ENCODE measurements around the gene SPATA45. TPM values are rescaled to one million over a fixed set of nuclear protein-coding genes. Genes with fewer than 3 reads are reported as not detected.

The SPATA45 gene
- total RNA-seq (not detected), polyA plus RNA-seq (under 1 TPM in 1 of 4 donors, not detected in 3; 0.70 TPM)

DNA sequence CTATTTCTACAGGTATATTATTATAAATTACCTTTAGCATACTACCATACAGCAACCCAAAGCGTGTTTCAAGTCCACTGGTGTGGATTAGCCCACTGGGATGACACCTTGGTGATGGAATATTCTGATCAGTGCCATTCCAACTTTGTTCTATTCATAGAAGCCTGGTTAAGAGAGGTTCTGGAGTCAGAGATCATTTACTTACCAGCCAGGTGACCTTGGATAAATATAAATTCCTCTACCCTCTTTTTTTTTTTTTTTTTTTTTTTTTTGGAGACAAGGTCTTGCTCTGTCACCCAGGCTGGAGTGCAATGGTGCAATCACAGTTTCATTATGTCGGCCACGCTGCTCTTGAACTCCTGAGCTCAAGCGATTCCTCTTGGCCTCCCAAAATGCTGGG, at the start of gene SPATA45:
Gene SPATA45, minus strand, starts transcription at position 101 of the 400 bp plus-strand sequence. CDS start 11,500 bp downstream, outside the sequence.
- H3K4me1 Mint-ChIP-seq = peaks cover 0 to 2% (median 0%) of the 10 kb centered on the region in 4 donors
- no peaks in the 10 kb centered on the region for H3K4me1 ChIP-seq (ENCODE audit: control insufficient read depth, insufficient read depth, low read length, poor library complexity, severe bottlenecking)
- no peaks in the 10 kb centered on the region for H3K9me3 ChIP-seq (ENCODE audit: control insufficient read depth in 2 of 2, low read length in 2 of 2)
- peaks cover 0 to 4% (median 0%) of the 10 kb centered on the region in 7 donors for H3K9me3 Mint-ChIP-seq
- no peak within 1 kb of the TSS for H3K4me3 Mint-ChIP-seq
- H3K27me3 ChIP-seq (ENCODE audit: control insufficient read depth, insufficient read depth, low read length) = no peaks in the 10 kb centered on the region
- ATAC-seq (ENCODE audit: low read depth in 2 of 2) (no peak), DNase-seq (no peak)
- no peak within 1 kb of the TSS for H3K27ac Mint-ChIP-seq
- H3K27ac ChIP-seq (ENCODE audit: insufficient read depth, low read length, poor library complexity, severe bottlenecking) = no peak within 1 kb of the TSS
- H3K36me3 ChIP-seq (ENCODE audit: control insufficient read depth, insufficient read depth, low read length) = no peaks in the 10 kb centered on the region
- peaks cover 4% of the 10 kb centered on the region for H3K36me3 Mint-ChIP-seq
- H3K27me3 Mint-ChIP-seq = no peaks in the 10 kb centered on the region
- no peak within 1 kb of the TSS for H3K4me3 ChIP-seq (ENCODE audit: low read depth, low read length)

DNA sequence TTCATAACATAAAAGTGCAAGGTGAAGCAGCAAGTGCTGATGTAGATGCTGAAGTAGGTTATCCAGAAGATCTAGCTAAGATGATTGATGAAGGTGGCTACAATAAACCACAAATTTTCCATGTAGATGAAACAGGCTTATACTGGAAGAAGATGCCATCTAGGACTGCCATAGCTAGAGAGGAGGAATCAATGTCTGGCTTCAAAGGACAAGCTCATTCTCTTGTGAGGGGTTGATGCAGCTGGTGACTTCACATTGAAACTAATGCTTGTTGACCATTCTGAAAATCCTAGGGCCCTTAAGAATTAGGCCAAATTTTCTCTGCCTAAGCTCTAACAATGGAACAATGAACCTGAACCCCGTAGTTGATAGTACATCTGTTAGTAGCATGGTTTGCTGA, 44.7 kb upstream of the SPATA45 start:
- H3K9me3 ChIP-seq (ENCODE audit: control insufficient read depth in 2 of 2, low read length in 2 of 2) = no peaks in the 10 kb centered on the region
- no peaks in the 10 kb centered on the region for H3K4me1 ChIP-seq (ENCODE audit: control insufficient read depth, insufficient read depth, low read length, poor library complexity, severe bottlenecking)
- H3K36me3 ChIP-seq (ENCODE audit: control insufficient read depth, insufficient read depth, low read length) = peaks cover 51% of the 10 kb centered on the region
- no peak overlapping the region for H3K4me3 Mint-ChIP-seq
- no peak overlapping the region for H3K27ac Mint-ChIP-seq
- no peak overlapping the region for H3K4me3 ChIP-seq (ENCODE audit: low read depth, low read length)
- H3K36me3 Mint-ChIP-seq = peaks cover 63% of the 10 kb centered on the region
- H3K27ac ChIP-seq (ENCODE audit: insufficient read depth, low read length, poor library complexity, severe bottlenecking) = no peak overlapping the region
- H3K27me3 Mint-ChIP-seq = no peaks in the 10 kb centered on the region
- H3K9me3 Mint-ChIP-seq = peaks cover 0 to 2% (median 0%) of the 10 kb centered on the region in 7 donors
- H3K4me1 Mint-ChIP-seq = no peaks in the 10 kb centered on the region
- ATAC-seq (ENCODE audit: low read depth in 2 of 2) (no peak), DNase-seq (no peak)
- H3K27me3 ChIP-seq (ENCODE audit: control insufficient read depth, insufficient read depth, low read length) = no peaks in the 10 kb centered on the region

- Histone ChIP-seq H3K9me3 (ENCODE audit: control insufficient read depth in 2 of 2, low read length in 2 of 2) (no peaks in the 10 kb centered on the region), H3K27me3 (ENCODE audit: control insufficient read depth, insufficient read depth, low read length) (no peaks in the 10 kb centered on the region), H3K4me1 (ENCODE audit: control insufficient read depth, insufficient read depth, low read length, poor library complexity, severe bottlenecking) (no peaks in the 10 kb centered on the region), H3K4me3 (ENCODE audit: low read depth, low read length) (no peak overlapping the region), H3K27ac (ENCODE audit: insufficient read depth, low read length, poor library complexity, severe bottlenecking) (no peak overlapping the region), H3K36me3 (ENCODE audit: control insufficient read depth, insufficient read depth, low read length) (peaks cover 43% of the 10 kb centered on the region)
- Mint-ChIP-seq H3K9me3 (no peaks in the 10 kb centered on the region), H3K36me3 (peaks cover 25% of the 10 kb centered on the region), H3K4me1 (peaks cover 0 to 9% (median 0%) of the 10 kb centered on the region in 4 donors), H3K4me3 (no peak overlapping the region), H3K27ac (no peak overlapping the region), H3K27me3 (no peaks in the 10 kb centered on the region)
- ATAC-seq (ENCODE audit: low read depth in 2 of 2) (no peak), DNase-seq (no peak)
These were observed 37.1 kb upstream of the SPATA45 start for GRCh38 chr1:212884592-212884991.

- Histone ChIP-seq H3K27me3 (ENCODE audit: control insufficient read depth, insufficient read depth, low read length) (no peaks in the 10 kb centered on the region), H3K27ac (ENCODE audit: insufficient read depth, low read length, poor library complexity, severe bottlenecking) (no peak overlapping the region), H3K4me3 (ENCODE audit: low read depth, low read length) (no peak overlapping the region), H3K9me3 (ENCODE audit: control insufficient read depth in 2 of 2, low read length in 2 of 2) (no peaks in the 10 kb centered on the region), H3K36me3 (ENCODE audit: control insufficient read depth, insufficient read depth, low read length) (peaks cover 17% of the 10 kb centered on the region), H3K4me1 (ENCODE audit: control insufficient read depth, insufficient read depth, low read length, poor library complexity, severe bottlenecking) (no peaks in the 10 kb centered on the region)
- peaks cover 0 to 13% (median under 1%) of the 10 kb centered on the region in 4 donors for H3K4me1 Mint-ChIP-seq
- H3K9me3 Mint-ChIP-seq = no peaks in the 10 kb centered on the region
- ATAC-seq (ENCODE audit: low read depth in 2 of 2) = no peak
- H3K4me3 Mint-ChIP-seq = no peak overlapping the region
- no peaks in the 10 kb centered on the region for H3K27me3 Mint-ChIP-seq
- no peak for DNase-seq
- H3K36me3 Mint-ChIP-seq = peaks cover 26% of the 10 kb centered on the region
- no peak overlapping the region for H3K27ac Mint-ChIP-seq
These were observed 32.7 kb upstream of the SPATA45 start for GRCh38 chr1:212879947-212880690.

DNA sequence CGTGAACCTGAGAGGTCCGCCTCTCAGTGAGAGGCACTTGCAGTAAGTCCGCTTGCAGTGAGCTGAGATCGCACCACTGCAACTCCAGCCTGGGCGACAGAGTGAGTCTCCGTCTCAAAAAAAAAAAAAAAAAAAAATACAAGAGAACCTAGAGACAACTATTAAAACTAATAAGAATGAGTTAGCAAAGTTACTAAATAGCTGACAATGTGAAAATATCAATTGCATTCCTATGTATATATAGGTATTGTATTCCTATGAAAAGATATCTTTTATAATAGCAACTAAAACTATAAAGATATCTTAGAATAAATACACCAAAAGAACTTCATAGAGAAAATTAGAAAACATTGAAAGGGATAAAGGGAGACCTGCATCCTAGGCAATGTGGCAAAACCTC, 31.0 kb upstream of the SPATA45 start:
- H3K27ac ChIP-seq (ENCODE audit: insufficient read depth, low read length, poor library complexity, severe bottlenecking) = no peak overlapping the region
- H3K4me3 Mint-ChIP-seq = no peak overlapping the region
- no peaks in the 10 kb centered on the region for H3K27me3 ChIP-seq (ENCODE audit: control insufficient read depth, insufficient read depth, low read length)
- peaks cover 0 to 13% (median under 1%) of the 10 kb centered on the region in 4 donors for H3K4me1 Mint-ChIP-seq
- no peaks in the 10 kb centered on the region for H3K9me3 ChIP-seq (ENCODE audit: control insufficient read depth in 2 of 2, low read length in 2 of 2)
- no peak for DNase-seq
- H3K27ac Mint-ChIP-seq = no peak overlapping the region
- no peaks in the 10 kb centered on the region for H3K9me3 Mint-ChIP-seq
- H3K4me3 ChIP-seq (ENCODE audit: low read depth, low read length) = no peak overlapping the region
- peaks cover 16% of the 10 kb centered on the region for H3K36me3 ChIP-seq (ENCODE audit: control insufficient read depth, insufficient read depth, low read length)
- ATAC-seq (ENCODE audit: low read depth in 2 of 2) = no peak
- peaks cover 32% of the 10 kb centered on the region for H3K36me3 Mint-ChIP-seq
- no peaks in the 10 kb centered on the region for H3K4me1 ChIP-seq (ENCODE audit: control insufficient read depth, insufficient read depth, low read length, poor library complexity, severe bottlenecking)
- H3K27me3 Mint-ChIP-seq = no peaks in the 10 kb centered on the region

DNA sequence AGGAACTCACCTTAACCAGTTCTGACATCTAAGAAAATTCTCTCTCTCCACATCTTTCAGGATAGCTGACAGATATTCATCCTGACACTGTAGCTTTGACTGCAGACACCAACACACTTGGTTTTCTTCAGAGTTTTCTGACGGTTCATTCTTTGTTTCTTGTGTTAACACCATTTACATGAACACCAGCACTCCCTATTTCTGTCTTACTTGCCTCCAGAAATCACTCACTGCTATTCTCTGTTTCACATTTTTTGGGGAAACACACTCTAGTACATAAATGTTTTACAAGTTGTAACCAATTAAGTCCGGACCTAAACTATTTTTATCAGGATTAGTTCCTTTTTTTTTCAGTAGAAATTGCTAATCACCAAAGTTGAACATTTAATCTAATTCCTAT, 26.1 kb upstream of the SPATA45 start:
- Mint-ChIP-seq H3K4me3 (no peak overlapping the region), H3K36me3 (peaks cover 28% of the 10 kb centered on the region), H3K9me3 (no peaks in the 10 kb centered on the region), H3K27ac (no peak overlapping the region), H3K4me1 (peaks cover 2 to 10% (median 3%) of the 10 kb centered on the region in 4 donors), H3K27me3 (no peaks in the 10 kb centered on the region)
- Histone ChIP-seq H3K9me3 (ENCODE audit: control insufficient read depth in 2 of 2, low read length in 2 of 2) (no peaks in the 10 kb centered on the region), H3K4me1 (ENCODE audit: control insufficient read depth, insufficient read depth, low read length, poor library complexity, severe bottlenecking) (no peaks in the 10 kb centered on the region), H3K36me3 (ENCODE audit: control insufficient read depth, insufficient read depth, low read length) (peaks cover 32% of the 10 kb centered on the region), H3K27me3 (ENCODE audit: control insufficient read depth, insufficient read depth, low read length) (no peaks in the 10 kb centered on the region), H3K27ac (ENCODE audit: insufficient read depth, low read length, poor library complexity, severe bottlenecking) (no peak overlapping the region), H3K4me3 (ENCODE audit: low read depth, low read length) (no peak overlapping the region)
- DNase-seq (no peak), ATAC-seq (ENCODE audit: low read depth in 2 of 2) (no peak)

DNA sequence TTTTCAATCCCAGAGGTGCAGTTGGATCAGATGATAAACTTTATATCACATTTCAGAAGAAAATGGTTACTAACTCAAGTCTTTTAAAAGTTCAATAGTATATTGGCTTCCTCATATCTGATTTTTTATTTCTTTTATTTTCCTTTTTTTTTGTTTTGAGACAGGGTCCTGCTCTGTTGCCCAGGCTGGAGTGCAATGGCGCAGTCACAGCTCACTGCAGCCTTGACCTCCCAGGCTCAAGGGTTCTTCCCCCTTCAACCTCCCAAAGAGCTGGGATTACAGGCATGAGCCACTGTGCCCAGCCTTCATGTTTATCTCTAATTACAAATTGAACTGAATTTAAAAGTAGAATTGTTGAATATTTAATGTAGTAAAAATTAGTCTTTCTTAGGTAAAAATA, 24.5 kb upstream of the SPATA45 start:
- no peaks in the 10 kb centered on the region for H3K9me3 ChIP-seq (ENCODE audit: control insufficient read depth in 2 of 2, low read length in 2 of 2)
- peaks cover 28% of the 10 kb centered on the region for H3K36me3 Mint-ChIP-seq
- no peak overlapping the region for H3K27ac Mint-ChIP-seq
- H3K36me3 ChIP-seq (ENCODE audit: control insufficient read depth, insufficient read depth, low read length) = peaks cover 32% of the 10 kb centered on the region
- no peaks in the 10 kb centered on the region for H3K27me3 Mint-ChIP-seq
- ATAC-seq (ENCODE audit: low read depth in 2 of 2) (no peak), DNase-seq (no peak)
- no peaks in the 10 kb centered on the region for H3K4me1 ChIP-seq (ENCODE audit: control insufficient read depth, insufficient read depth, low read length, poor library complexity, severe bottlenecking)
- no peaks in the 10 kb centered on the region for H3K9me3 Mint-ChIP-seq
- no peak overlapping the region for H3K4me3 ChIP-seq (ENCODE audit: low read depth, low read length)
- H3K27ac ChIP-seq (ENCODE audit: insufficient read depth, low read length, poor library complexity, severe bottlenecking) = no peak overlapping the region
- H3K4me3 Mint-ChIP-seq = no peak overlapping the region
- peaks cover 2 to 10% (median 4%) of the 10 kb centered on the region in 4 donors for H3K4me1 Mint-ChIP-seq
- no peaks in the 10 kb centered on the region for H3K27me3 ChIP-seq (ENCODE audit: control insufficient read depth, insufficient read depth, low read length)

- H3K27me3 Mint-ChIP-seq = no peaks in the 10 kb centered on the region
- peaks cover 8% of the 10 kb centered on the region for H3K36me3 Mint-ChIP-seq
- no peaks in the 10 kb centered on the region for H3K4me1 ChIP-seq (ENCODE audit: control insufficient read depth, insufficient read depth, low read length, poor library complexity, severe bottlenecking)
These were observed 19.7 kb upstream of the SPATA45 start for GRCh38 chr1:212867192-212867591.

More at GRCh38 chr1:212867192-212867591, 19.7 kb upstream of the SPATA45 start:
- Mint-ChIP-seq H3K9me3 (no peaks in the 10 kb centered on the region), H3K4me1 (peaks cover 13 to 21% (median 15%) of the 10 kb centered on the region in 4 donors), H3K27ac (no peak overlapping the region), H3K4me3 (no peak overlapping the region)
- no peaks in the 10 kb centered on the region for H3K9me3 ChIP-seq (ENCODE audit: control insufficient read depth in 2 of 2, low read length in 2 of 2)
- H3K4me3 ChIP-seq (ENCODE audit: low read depth, low read length) = no peak overlapping the region
- DNase-seq = no peak
- no peak for ATAC-seq (ENCODE audit: low read depth in 2 of 2)
- H3K27me3 ChIP-seq (ENCODE audit: control insufficient read depth, insufficient read depth, low read length) = no peaks in the 10 kb centered on the region
- H3K36me3 ChIP-seq (ENCODE audit: control insufficient read depth, insufficient read depth, low read length) = peaks cover 10% of the 10 kb centered on the region
- no peak overlapping the region for H3K27ac ChIP-seq (ENCODE audit: insufficient read depth, low read length, poor library complexity, severe bottlenecking)

All from CD4-positive, CD25-positive, alpha-beta regulatory T cell (primary cell).